SW480 (cell line): ENCODE data around the gene BSDC1.
A peak's percentile ranks its signal among the peaks of the same experiment; 100 is the strongest.
"Not testable (repeated sequence)": the region's sequence is repeated elsewhere in the genome, so short reads cannot be mapped to it uniquely, and the experiment has no call there.

Experiments used
- DNase-seq: peaks from one replicate; pipeline ENCODE4 v3.0.0-alpha.2; 2016; ENCODE audit warnings: low spot score

BSDC1 gene, protein sequence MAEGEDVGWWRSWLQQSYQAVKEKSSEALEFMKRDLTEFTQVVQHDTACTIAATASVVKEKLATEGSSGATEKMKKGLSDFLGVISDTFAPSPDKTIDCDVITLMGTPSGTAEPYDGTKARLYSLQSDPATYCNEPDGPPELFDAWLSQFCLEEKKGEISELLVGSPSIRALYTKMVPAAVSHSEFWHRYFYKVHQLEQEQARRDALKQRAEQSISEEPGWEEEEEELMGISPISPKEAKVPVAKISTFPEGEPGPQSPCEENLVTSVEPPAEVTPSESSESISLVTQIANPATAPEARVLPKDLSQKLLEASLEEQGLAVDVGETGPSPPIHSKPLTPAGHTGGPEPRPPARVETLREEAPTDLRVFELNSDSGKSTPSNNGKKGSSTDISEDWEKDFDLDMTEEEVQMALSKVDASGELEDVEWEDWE

DNA sequence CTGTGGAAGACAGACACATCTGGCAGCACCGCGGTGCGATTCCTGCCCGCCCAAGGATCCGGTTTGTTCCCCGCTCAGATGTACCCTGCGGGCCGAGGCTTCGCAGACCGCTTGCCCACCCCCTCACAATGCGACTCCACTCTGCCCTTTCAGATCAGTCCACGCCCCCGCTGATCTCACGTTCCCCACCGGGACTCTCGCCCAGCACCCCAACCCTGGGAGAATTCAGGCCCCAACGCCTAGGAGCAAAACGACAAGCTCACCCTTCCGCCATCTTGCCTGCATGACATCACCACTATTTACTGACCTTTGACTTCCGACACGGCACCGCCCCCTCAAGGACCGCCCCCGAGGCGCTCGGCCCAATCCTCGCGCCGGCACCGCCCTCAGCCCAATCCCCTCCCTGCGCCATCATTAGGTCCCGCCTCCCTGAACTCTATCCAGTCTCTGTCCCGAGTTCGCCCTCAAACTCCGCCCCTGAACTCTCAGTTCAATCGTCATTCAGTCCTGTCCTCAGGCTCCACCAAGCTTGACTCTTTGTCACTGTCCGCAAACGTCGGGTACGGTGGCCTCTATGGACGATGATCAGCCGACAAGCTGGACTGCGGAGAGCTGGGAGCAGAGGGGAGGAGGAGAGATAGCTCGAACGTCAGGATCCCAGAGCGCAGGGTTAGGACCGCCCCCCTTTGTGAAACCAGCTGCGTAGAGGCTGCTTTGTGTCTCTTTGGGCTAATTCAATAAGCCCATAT is at the start of gene BSDC1:
Gene BSDC1 (minus strand): TSS at position 301 of the 749 bp plus-strand sequence. CDS start 27 bp downstream, at position 274.
- DNase-seq: peak; percentile 98

DNA sequence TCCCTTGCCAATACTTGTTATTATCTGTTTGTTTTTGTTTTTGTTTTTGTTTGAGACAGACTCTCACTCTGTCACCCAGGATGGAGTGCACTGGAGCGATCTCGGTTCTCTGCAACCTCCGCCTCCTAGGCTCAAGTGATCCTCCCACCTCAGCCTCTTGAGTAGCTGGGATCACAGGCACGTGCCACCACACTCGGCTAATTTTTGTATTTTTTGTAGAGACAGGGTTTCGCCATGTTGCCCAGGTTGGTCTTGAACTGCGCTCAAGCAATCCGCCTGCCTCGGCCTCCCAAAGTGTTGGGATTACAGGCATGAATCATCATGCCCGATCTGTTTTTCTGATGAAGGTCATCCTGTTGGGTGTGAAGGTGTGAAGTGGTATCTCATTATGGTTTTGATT is 47.2 kb upstream of the BSDC1 start:
- not testable (repeated sequence) for DNase-seq

DNA sequence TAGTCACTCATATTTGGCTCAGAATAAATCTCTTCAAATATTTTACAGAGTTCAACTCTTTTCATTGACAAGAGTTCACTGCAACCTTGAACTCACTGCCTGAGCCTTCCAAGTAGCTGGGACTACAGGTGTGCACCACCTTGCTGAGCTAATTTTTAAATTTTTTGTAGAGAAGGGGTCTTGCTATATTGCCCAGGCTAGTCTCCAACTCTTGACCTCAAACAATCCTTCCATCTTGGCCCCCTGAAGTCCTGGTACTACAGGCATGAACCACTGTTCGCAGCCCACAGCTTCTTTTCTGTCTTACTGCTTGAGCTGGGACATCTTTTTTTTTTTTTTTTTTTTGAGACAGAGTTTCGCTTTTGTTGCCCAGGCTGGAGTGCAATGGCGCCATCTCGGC is 44.5 kb upstream of the BSDC1 start:
- DNase-seq: not testable (repeated sequence)

- DNase-seq: no peak
Measured at GRCh38 chr1:32438136-32438535, 43.9 kb upstream of the BSDC1 start.

DNA sequence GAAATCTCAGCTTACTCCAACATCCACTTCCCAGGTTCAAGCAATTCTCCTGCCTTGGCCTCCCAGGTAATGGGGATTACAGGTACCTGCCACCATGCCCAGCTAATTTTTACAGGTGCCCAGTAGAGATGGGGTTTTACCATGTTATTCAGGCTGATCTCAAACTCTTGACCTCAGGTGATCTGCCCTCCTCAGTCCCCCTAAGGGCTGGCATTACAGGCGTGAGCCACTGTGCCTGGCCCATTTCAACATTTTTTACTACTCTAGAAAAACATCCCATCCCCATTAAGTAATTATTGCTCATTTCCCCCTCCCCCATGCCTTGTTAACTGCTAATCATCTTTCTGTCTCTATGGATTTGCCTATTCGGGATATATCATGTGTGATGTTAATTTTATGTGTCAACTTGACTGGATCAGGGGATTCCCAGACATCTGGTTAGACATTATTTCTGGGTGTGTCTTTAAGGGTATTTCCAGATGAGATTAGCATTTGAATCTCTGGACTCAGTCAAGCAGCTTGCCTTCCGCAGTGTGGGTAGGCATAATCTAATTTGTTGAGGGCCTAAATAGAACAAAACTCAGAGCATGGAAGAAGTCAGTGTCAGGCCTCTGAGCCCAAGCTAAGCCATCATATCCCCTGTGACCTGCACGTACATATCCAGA is 37.6 kb upstream of the BSDC1 start:
- no peak for DNase-seq

DNA sequence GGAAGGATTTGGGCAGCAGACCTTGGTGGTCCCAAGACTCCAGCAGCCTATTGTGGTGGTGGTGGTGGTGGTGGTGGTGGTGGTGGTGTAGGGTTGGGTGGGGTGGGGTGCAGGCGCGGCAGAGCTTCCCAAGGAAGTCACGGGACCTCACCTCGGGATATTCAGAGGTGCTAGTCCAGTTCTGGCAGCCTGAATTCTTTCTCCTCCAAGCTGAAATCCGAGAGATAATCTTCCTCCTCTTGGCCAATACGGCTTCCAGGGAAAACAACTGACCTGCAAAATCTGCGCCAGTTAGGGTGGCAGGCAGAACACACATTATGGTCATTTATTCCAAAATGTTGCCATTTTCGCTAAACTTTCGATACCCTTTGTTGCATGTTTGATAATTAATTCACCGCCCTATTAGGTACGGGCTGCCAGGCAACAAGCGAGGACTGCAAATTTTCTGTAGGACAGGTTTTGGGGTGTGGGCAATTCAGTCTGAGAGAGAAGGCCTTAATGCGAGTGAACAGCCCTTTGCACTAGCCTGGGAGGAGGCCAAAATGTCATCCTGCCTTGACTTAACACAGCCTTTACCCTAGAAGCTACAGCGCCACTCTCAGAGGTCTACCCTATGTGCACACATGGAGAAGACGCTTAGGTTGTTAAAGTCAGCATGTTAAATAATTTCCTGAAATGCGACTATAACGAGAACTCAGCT is 33.2 kb upstream of the BSDC1 start:
- DNase-seq: no peak

DNA sequence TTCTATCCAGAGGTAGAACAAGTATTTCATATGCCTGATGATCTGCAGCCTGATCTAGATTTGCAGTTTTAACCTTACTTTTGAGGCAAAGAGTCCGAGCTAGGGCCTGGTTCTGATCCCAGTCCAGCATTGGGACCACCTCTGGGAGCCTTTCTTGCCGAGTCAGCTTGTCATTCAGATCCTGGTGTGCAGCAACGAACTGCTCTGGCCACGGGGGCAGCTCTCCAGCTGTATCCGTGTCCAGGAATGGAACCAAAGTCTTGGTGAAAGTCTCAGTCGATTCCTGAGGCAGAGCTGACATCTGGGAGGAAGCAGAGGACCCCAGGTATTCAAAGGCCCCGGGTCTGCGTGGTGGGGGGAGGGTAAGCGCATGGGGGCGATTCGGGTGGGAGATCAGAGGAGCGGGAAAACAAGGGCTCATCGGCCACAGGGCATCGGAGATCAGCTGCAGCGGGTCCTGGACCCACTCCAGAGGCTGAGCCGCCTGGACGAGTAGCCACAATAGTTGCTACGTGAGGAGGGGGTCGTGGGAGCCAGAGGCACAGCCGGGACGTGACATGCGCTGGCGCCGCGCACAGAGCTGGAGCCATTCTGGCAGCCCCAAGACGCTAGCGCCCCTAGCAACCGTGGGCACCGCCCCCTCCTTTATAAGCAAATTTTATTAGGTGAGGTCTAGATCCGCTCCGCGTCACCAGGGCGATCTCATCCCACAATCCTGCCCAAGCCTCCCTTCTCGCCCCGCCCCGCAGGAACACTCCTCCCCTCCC is 32.4 kb upstream of the BSDC1 start:
- no peak for DNase-seq

GRCh38 chr1:32421775-32422174 is 27.5 kb upstream of the BSDC1 start:
- no peak for DNase-seq

DNA sequence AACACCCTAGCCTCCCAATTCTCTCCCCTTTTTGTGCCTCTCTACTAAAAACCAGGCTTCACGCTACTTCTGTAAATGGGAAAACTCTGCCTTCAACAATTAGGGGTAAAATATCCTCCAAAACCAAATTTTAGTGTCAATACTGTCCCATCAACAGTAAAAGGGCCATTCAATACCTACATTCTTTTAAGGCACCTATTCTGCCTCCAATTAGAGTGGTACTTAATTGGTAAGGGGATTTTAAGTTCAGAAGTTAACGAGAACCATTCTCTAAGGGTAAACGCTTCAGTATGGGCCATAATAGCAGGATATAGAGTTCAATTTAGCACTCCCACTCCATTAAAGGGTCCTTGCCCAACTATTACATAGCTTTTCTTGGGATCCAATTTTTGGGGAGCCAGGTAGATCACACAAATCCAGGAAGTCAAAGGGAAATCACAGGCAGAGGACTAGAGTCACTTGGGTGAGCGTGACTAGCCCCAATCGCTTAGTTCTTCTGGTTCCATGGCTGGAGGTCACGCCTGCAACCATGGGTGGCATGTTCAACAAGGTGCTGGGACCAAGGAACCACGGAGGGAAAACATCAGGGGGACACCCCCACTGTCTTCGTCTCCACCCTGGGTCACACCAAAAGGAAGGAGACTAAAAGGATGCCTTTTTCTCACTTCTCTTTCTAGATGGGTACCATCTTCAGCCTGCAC is 20.1 kb upstream of the BSDC1 start:
- DNase-seq: no peak

- DNase-seq: peak; percentile 56
Measured at GRCh38 chr1:32413507-32414185, 19.4 kb upstream of the BSDC1 start.

DNA sequence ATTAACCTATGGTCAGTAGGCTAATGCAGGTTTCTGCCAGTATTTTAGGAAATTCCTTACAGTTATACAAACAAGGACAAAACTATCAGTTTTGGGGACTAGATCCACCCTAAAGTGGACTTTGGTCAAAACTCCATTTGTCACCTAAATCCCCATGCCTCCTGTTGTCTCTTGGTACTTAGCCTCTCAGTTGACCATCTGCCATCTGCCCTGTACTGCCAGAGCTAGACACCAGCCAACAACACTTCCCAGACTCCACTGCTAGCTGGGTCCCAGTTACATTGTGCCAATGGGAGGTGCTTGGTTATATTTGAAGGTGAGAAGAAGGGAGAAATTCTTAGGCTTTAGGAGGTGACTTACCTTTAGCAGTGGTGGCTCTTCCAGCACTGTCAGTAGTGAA is 17.0 kb upstream of the BSDC1 start:
- no peak for DNase-seq

DNA sequence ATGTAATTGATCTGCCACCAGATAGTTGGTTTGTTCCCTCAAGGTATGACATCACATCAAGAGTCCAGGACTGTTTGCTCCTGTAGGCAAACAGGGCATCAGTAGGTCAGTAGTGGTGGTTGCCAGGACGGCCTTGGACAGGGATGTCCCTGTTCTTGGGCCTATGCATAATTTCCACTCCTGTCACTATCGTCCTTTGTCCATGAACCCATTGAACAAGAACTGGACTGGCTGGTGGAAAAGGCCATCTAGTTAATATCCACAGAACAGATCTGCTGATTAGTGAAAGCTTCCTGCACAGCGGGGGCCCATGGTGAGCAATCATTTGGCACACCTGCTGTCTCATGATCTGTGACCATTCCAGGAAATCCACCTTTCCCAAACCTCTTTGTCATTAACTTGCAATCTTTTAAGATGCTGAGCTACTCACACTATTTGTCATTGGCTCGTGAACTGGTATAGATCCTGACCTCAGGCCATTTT is 12.4 kb upstream of the BSDC1 start:
- DNase-seq: no peak

GRCh38 chr1:32405672-32406467 is 11.6 kb upstream of the BSDC1 start:
- no peak for DNase-seq

DNA sequence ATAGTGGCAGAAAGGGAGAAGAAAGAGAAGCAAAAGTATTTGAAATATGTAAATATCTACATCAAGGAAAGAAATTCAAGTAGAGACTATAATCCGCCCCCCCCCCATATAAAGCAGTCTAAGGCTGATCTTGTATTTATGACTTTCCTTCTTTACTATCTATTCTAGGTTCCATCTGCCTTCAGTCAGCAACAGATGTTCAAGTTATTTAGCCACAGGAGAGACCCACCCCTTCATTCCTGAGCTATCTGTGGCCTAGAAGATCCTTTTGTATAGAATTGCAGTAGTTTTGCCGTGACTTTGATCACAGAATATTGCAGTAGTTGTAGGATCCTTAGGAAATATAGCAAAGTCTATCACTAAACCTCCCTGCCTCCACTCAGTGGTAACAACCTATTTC is 10.7 kb upstream of the BSDC1 start:
- DNase-seq: no peak

GRCh38 chr1:32400876-32401631 is 6.8 kb upstream of the BSDC1 start:
- peak; percentile 61 for DNase-seq

GRCh38 chr1:32399843-32400242 is 5.6 kb upstream of the BSDC1 start:
- DNase-seq: no peak

- DNase-seq: no peak
Measured at GRCh38 chr1:32398401-32398800, 4.2 kb upstream of the BSDC1 start.

DNA sequence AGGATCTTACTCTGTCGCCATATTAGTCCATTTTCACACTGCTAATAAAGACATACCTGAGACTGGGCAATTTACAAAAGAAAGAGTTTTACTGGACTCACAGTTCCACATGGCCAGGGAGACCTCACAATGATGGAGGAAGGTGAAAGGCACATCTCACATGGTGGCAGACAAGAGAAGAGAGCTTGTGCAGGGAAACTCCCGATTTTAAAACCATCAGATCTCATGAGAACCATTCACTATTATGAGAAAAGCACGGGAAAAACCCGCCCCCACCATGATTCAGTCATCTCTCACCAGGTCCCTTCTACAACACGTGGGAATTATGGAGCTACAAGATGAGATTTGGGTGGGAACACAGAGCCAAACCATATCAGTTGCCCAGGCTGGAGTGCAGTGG is 2.3 kb upstream of the BSDC1 start:
- not testable (repeated sequence) for DNase-seq
